ENCODE measurements around the gene PTTG1IP. TPM values are rescaled to one million over a fixed set of nuclear protein-coding genes. Genes with fewer than 3 reads are reported as not detected.

Gene PTTG1IP
- total RNA-seq, 2 experiments from 2014 or later: 80.3 to 82.6 TPM

DNA sequence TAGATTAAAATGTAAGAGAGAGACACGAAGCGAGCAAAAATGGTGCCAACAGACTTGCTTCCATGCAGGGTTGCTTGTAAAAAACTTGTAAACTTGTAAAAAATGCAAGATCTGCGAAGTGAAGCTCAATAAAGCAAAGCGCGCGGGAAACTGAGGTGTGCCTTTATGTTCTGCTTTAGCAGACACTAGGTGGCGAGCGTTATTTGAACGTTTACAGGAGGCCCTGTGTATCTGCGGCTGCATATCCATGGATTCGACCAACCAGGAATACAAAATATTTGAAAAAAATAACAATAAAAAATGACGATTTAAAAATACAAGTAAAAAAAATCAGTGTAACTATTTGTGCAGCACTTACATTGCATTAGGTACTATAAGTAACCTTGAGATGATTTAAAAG lies 73.4 kb downstream of the PTTG1IP start:
- ChIA-PET POLR2A (interaction anchor here (1.2 to 5.9 kb wide), 7 partner anchors 18 to 274 kb away, joined by 3 to 76 read pairs (median 15); partner anchors contain the start of genes ADARB1, PTTG1IP and SUMO3), CTCF (interaction anchor here (0.6 to 6.1 kb wide), 22 partner anchors 15 to 460 kb away, joined by 3 to 84 read pairs (median 4); partner anchors contain the start of genes ITGB2, PTTG1IP and SUMO3)
- Mint-ChIP-seq H3K27ac (no peak overlapping the region), H3K27me3 (no peaks in the 10 kb centered on the region), H3K9me3 (no peaks in the 10 kb centered on the region), H3K4me3 (peak overlapping the region; percentile 88), H3K4me1 (peaks cover 50% of the 10 kb centered on the region), H3K36me3 (ENCODE audit: low read depth) (peaks cover 40% of the 10 kb centered on the region)
- peak; percentile 41 for DNase-seq

DNA sequence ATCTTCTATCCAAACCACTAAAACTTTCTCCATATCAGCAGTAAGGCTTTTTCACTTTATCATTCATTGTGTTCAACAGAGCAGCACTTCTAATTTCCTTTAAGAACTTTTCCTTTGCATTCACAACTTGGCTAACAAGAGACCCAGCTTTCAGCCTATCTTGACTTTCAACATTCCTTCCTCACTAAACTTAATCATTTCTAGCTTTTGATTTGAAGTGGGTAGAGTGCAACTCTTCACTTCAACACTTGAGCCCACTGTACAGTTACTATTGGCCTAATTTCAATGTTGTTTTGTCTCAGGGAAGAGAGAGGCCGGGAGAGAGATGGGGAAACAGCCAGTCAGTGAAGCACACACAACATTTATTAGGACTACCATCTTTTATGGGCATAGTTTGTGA lies 73.8 kb downstream of the PTTG1IP start:
- H3K27ac Mint-ChIP-seq: no peak overlapping the region
- POLR2A ChIA-PET: interaction anchor here (1.3 to 5.9 kb wide), 5 partner anchors 19 to 132 kb away, joined by 3 to 76 read pairs (median 18); partner anchors contain the start of genes PTTG1IP and SUMO3

More for the DNA sequence above, 73.8 kb downstream of the PTTG1IP start:
- DNase-seq: no peak
- CTCF ChIA-PET: interaction anchor here (0.6 to 6.1 kb wide), 14 partner anchors 18 to 459 kb away, joined by 3 to 84 read pairs (median 4); partner anchors contain the start of genes ITGB2, PTTG1IP and SUMO3
- H3K27me3 Mint-ChIP-seq: no peaks in the 10 kb centered on the region
- H3K4me1 Mint-ChIP-seq: peaks cover 50% of the 10 kb centered on the region
- peak overlapping the region; percentile 16 for H3K4me3 Mint-ChIP-seq
- H3K9me3 Mint-ChIP-seq: no peaks in the 10 kb centered on the region
- peaks cover 35% of the 10 kb centered on the region for H3K36me3 Mint-ChIP-seq (ENCODE audit: low read depth)

Other genes with a start within 250 kb of the PTTG1IP start
- gene KRTAP10-9, start 246.6 kb downstream of the PTTG1IP start, total RNA-seq: not detected
- not detected for gene KRTAP10-10, start 236.3 kb downstream of the PTTG1IP start, total RNA-seq
- not detected for gene KRTAP10-11, start 227.3 kb downstream of the PTTG1IP start, total RNA-seq
- gene KRTAP12-4, start 219.0 kb downstream of the PTTG1IP start, total RNA-seq: not detected
- not detected for gene KRTAP12-3, start 215.8 kb downstream of the PTTG1IP start, total RNA-seq
- not detected for gene KRTAP12-2, start 206.8 kb downstream of the PTTG1IP start, total RNA-seq
- gene KRTAP12-1, start 191.5 kb downstream of the PTTG1IP start, total RNA-seq: not detected
- gene KRTAP10-12, start 176.5 kb downstream of the PTTG1IP start, total RNA-seq: not detected
- not detected for gene TSPEAR, start 162.1 kb downstream of the PTTG1IP start, total RNA-seq
- 10 to 100 TPM; 70.7 to 74.0 TPM for gene UBE2G2, start 71.9 kb downstream of the PTTG1IP start, total RNA-seq
- 10 to 100 TPM; 86.5 to 89.0 TPM for gene SUMO3, start 55.6 kb downstream of the PTTG1IP start, total RNA-seq
- gene ITGB2, start 47.2 kb upstream of the PTTG1IP start, total RNA-seq: 100 to 1,000 TPM; 631 to 642 TPM
- 10 to 100 TPM; 42.4 to 47.0 TPM for gene SLX9, start 66.3 kb upstream of the PTTG1IP start, total RNA-seq
- gene ADARB1, start 200.9 kb upstream of the PTTG1IP start, total RNA-seq: 10 to 100 TPM; 59.1 to 59.6 TPM

Data from activated CD4-positive, alpha-beta memory T cell treated with anti-CD3 and anti-CD28 coated beads, Interleukin-2, amount 10 ng/mL, durations not matched to agents 7 days and 5 days (primary cell).